KOPT-K1 (cell line): ENCODE data around the gene IMP3.
A peak's percentile ranks its signal among the peaks of the same experiment; 100 is the strongest.

ENCODE experiments used
- H3K27ac ChIP-seq: fragments of 200-600 bp; sonication (generic); 2 replicates; pipeline ENCODE4 v1.5.1; 2016; ENCODE audit warnings: antibody characterized with exemption, mild to moderate bottlenecking, low read depth, low read length; ENCODE audit not compliant: poor library complexity, severe bottlenecking
- H3K36me3 ChIP-seq: fragments of 200-600 bp; sonication (generic); 2 replicates; pipeline ENCODE4 v1.5.1; 2017; ENCODE audit warnings: antibody characterized with exemption, mild to moderate bottlenecking, low read length, moderate library complexity; ENCODE audit not compliant: insufficient read depth
- H3K9me3 ChIP-seq: fragments of 200-600 bp; sonication (generic); 2 replicates; pipeline ENCODE4 v1.5.1; 2017; ENCODE audit warnings: antibody characterized with exemption, low read length, mild to moderate bottlenecking; ENCODE audit not compliant: insufficient read depth, poor library complexity, severe bottlenecking

The IMP3 gene

DNA sequence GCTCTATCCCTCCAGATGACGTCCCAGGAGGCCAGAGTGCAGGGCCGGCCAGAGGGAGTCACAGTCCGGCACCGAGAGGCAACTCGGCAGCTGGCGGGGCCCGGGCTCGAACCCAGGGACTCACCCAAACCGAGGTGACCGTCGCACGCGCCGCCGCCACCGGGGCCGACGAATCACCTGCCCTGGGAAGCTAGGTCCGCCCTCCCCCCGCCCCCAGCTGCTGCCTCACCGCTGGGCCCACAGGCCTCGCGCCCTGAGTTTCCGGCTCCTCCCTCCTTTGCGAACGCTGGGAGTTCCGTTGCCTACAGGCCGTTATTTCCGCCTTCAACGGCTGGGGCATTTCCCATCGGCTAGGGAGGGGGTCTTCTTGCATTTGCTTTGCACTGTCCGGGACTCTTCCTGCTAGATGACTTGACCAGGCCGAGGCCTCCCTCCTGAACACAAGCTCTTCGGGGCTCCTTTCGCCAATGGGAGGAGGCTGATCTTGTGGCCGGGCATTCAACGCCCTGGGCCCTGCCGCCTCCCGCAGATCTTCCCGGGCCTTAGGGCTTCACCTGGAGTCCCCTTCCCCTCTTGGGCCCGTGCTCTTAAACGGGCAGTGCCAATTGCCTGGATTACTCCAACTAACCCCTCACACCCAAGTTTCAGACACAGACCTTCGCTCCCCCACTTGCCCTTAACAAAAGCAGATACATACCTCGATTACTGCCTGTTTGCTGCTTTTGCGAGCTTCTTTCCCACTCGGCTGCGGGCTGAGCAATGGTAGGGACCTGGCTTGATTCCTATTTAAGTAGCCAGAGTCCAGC lies 14.3 kb downstream of the IMP3 start, which contains the start of gene SNUPN:
SNUPN (minus strand) TSS at position 184 of the 806 bp plus-strand sequence. CDS start 4,674 bp downstream, outside the sequence.
- Histone ChIP-seq H3K36me3 (peaks cover 2% of the 10 kb centered on the region), H3K27ac (peak within 1 kb of the TSS; percentile 100), H3K9me3 (no peaks in the 10 kb centered on the region)

DNA sequence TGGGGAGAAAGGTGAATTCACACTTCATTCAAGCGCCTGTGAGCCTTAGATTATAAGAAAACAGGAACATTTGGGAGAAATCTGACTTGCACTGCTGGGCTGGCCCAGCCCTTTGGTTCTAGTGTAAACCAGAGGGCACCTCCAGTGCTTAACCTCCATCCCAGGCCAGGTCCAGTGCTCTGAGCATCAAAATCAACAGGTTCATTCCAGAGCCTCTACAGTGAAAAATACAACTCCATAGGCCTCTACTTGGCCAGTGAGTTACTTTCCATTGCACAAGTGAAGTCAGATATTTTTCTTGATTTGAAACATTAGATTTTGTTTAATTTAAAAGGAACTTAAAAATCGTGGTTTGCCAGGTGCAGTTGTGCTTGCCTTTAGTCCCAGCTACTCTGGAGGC lies 17.5 kb downstream of the IMP3 start:
- Histone ChIP-seq H3K36me3 (peaks cover 32% of the 10 kb centered on the region), H3K27ac (peak overlapping the region; percentile 9), H3K9me3 (no peaks in the 10 kb centered on the region)

DNA sequence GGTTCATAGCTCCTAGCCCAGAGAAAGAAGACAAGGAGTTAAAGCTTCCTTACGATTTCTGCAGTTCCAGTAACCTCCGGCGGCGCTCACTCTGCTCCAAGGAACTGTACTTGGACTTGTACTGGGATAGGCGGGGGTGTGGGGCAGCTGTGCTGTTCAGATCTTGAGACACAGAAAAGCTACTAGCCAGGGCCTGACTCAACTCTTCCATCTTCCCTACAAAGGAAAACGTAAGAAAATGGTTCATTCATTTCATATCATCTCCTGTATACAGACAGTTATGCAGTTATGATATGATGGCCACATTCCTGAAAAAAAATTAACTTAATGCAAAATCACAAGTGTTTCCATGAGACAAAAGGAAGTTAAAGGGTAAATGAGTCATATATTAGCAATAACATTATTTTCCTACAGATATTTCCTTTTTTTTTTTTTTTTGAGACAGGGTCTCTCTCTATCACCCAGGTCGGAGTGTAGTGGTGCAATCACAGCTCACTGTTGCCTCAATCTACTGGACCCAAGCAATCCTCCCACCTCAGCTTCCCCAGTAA lies 19.1 kb downstream of the IMP3 start:
- Histone ChIP-seq H3K27ac (peak overlapping the region; percentile 20), H3K9me3 (no peaks in the 10 kb centered on the region), H3K36me3 (peaks cover 48% of the 10 kb centered on the region)

DNA sequence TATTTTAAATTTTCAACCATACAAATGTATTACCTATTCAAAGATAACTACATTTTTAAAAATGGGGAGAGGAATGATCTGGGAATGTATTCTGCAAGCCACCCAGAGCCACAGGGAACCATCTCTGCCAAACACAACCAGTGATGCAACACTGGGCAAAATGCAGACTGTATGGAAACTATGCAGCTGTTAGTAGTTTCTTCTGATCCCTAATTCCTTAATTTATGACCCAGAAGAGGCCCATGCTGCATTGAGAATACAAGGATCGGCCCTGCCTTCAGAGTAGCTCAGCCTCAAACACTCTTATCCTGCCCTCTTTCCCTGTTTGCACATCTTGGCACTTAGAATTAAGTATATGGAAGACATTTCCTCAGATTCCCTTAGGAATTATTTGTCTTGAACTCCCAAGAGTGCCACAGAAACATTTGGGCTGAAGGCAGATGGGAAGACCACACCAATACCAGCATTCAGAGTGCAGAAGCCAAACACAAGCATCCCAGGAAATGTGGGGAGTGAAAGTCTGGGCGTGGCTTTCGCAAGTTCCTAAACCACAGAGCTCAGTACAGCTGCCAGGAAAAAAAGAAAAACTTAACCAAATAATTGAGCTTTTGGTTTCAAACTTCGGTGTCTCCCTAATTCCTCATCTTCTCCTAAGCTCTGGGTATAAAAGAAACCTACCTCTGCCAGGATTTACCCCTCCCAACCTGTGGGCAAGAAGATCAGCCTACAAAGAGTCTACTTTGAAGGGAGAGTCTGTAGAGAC lies 19.8 kb downstream of the IMP3 start:
- Histone ChIP-seq H3K9me3 (no peaks in the 10 kb centered on the region), H3K27ac (peak overlapping the region; percentile 20), H3K36me3 (peaks cover 55% of the 10 kb centered on the region)

GRCh38 chr15:75616766-75617165 lies 23.3 kb downstream of the IMP3 start:
- Histone ChIP-seq H3K27ac (no peak overlapping the region), H3K36me3 (peaks cover 87% of the 10 kb centered on the region)

GRCh38 chr15:75606711-75607699 lies 33.0 kb downstream of the IMP3 start:
- H3K36me3 ChIP-seq = peaks cover 76% of the 10 kb centered on the region
- H3K9me3 ChIP-seq = no peaks in the 10 kb centered on the region
- H3K27ac ChIP-seq = peak overlapping the region; percentile 83

More at GRCh38 chr15:75616766-75617165, 23.3 kb downstream of the IMP3 start:
- no peaks in the 10 kb centered on the region for H3K9me3 ChIP-seq

- peaks cover 76% of the 10 kb centered on the region for H3K36me3 ChIP-seq
- peak overlapping the region; percentile 83 for H3K27ac ChIP-seq
Measured at GRCh38 chr15:75606026-75606425, 34.0 kb downstream of the IMP3 start.

GRCh38 chr15:75599401-75599800 lies 40.6 kb downstream of the IMP3 start:
- no peaks in the 10 kb centered on the region for H3K9me3 ChIP-seq
- peak overlapping the region; percentile 28 for H3K27ac ChIP-seq
- peaks cover 83% of the 10 kb centered on the region for H3K36me3 ChIP-seq

More at GRCh38 chr15:75606026-75606425, 34.0 kb downstream of the IMP3 start:
- no peaks in the 10 kb centered on the region for H3K9me3 ChIP-seq

DNA sequence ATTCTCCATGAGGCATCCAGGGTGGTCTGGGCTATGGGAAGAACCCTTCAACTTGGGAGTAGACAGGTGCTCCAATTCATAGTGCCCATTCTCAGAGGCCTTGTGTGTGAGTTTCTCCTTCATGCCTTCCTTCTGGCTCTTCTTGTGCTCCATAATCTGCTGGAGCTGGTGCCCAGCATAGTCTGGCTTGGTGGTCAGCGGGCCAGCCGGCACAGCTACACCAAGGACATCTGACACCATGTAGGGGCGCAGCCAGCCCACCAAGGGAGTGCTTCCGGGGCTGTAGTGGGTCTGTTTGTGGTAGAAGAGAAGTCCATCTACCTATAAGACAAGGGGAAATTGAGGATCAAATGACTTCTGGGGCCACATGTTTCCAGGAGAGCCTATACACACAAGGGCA lies 41.7 kb downstream of the IMP3 start:
- Histone ChIP-seq H3K9me3 (no peaks in the 10 kb centered on the region), H3K27ac (peak overlapping the region; percentile 61), H3K36me3 (peaks cover 85% of the 10 kb centered on the region)

- H3K36me3 ChIP-seq = peaks cover 88% of the 10 kb centered on the region
- H3K9me3 ChIP-seq = no peaks in the 10 kb centered on the region
- peak overlapping the region; percentile 61 for H3K27ac ChIP-seq
Measured at GRCh38 chr15:75597667-75598341, 42.2 kb downstream of the IMP3 start.

DNA sequence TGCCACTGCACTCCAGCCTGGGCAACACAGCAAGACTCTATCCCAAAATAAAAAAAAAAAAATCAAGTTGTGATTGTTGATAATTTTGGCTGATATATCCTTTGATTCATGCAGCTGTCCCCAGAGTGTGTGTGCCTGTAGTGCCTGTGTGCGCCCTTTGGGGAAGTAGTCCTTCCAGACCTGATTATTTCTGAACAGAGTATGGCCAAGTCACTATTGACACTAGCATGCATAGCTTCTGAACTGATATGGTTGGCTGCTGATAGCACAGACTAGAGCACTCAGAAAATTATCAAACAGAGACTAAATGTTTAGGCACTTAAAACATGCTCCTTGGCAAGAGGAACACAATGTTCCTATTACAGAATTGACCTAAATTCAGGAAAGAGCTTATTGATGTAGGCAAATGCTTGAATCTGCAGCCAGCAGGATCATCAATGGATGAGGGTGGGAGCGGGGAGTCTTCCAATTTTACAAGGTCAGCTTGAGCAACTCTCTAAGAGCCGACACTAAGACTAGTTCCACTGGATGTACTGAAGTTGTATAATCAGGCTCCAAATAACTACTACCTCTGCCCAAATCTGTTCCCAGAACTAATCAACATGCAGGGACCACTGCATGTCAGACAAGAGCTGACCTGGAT lies 43.2 kb downstream of the IMP3 start:
- Histone ChIP-seq H3K36me3 (peaks cover 87% of the 10 kb centered on the region), H3K27ac (peak overlapping the region; percentile 61), H3K9me3 (no peaks in the 10 kb centered on the region)

DNA sequence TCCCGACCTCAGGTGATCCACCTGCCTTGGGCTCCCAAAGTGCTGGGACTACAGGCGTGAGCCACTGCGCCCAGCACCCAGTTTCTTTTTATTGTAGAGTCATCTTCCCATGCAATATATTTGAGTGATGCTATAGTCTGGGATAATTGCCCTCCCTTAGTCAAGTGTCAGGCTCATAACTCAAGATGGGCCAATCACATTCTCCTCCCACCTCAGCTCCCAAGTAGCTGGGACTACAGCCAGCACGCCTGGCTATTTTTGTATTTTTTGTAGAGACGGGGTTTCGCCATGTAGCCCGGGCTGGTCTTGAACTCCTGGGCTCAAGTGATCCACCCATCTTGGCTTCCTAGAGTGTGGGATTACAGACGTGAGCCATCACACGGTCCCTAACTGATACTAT lies 45.7 kb downstream of the IMP3 start:
- peaks cover 82% of the 10 kb centered on the region for H3K36me3 ChIP-seq
- no peaks in the 10 kb centered on the region for H3K9me3 ChIP-seq

DNA sequence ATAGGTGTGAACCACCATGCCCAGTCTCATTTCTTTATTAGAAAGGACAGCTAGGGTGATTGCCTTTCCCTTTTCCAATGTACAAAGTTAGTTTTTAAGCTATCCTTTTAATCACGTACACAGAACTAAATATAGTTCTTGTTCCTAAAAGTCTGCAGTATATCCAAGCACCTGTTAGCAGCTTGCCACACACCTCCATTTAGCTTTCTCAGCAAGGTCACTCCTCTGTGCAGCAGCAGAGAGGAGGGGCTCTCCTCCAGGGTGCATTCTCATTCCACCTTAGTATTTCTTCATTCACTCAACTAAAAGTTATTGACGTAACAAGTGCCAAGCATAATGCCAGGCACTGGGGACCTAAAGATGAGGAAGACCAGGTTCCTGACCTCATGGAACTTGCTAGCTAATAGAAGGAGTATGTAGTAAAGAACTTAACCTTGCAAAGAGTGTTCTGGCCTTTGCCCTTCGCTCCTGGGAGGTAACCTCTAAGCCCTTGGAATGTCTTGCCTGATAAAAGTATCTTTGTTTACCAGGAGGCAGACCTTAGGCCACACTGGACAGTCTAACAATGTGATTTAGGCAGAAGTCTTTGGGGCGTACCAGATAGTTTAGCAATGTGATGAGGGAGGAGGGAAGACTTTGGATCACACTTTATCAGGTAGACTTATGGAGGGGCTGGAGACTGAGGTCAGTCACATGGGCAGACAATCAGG lies 48.2 kb downstream of the IMP3 start:
- Histone ChIP-seq H3K9me3 (no peaks in the 10 kb centered on the region), H3K36me3 (peaks cover 57% of the 10 kb centered on the region), H3K27ac (no peak overlapping the region)

More for the DNA sequence above, 45.7 kb downstream of the IMP3 start:
- H3K27ac ChIP-seq = no peak overlapping the region
